IMR-90 (cell line): ENCODE data around the gene FAM83G. TPM values are rescaled to one million over a fixed set of nuclear protein-coding genes. Genes with fewer than 3 reads are reported as not detected.

Experiments used
- ATAC-seq: fragments of 200-7000 bp; cut with Tn5 transposase; 2 replicates; pipeline ENCODE4 v1.9.1; 2020; ENCODE audit warnings: low read depth, mild to moderate bottlenecking, moderate library complexity
- BruUV-seq: library from RNA; stranded (reverse); fragments of 400-500 nt; replicated peaks from 2 replicates; lab custom pipeline; 2021; lab: Mats Ljungman, UMichigan
- CTCF ChIA-PET: fragments of 300-600 bp; formaldehyde crosslinking; extraction: SDS; loops from one replicate; lab custom pipeline; 2021; ENCODE audit warnings: antibody characterized with exemption; lab: Yijun Ruan, JAX
- POLR2A ChIA-PET: fragments of 300-600 bp; sonication (Branson Sonifier 250); formaldehyde crosslinking; loops from one replicate; lab custom pipeline; 2022; ENCODE audit warnings: antibody characterized with exemption; ENCODE audit not compliant: unreplicated experiment; lab: Charles Lee
- DNase-seq: peaks from one replicate; pipeline ENCODE4 v3.0.0; 2013
- H2AFZ ChIP-seq: replicated peaks from 2 replicates; pipeline ENCODE3; 2013; ENCODE audit warnings: low read length, mild to moderate bottlenecking; ENCODE audit not compliant: poor library complexity
- H2AK5ac ChIP-seq: 2 replicates; pipeline ENCODE4 v1.6.1; 2013; ENCODE audit warnings: low read depth, low read length, inconsistent platforms
- H2AK9ac ChIP-seq: replicated peaks from 2 replicates; pipeline ENCODE3; 2013; ENCODE audit warnings: mild to moderate bottlenecking, low read depth, low read length, moderate library complexity; ENCODE audit not compliant: poor library complexity
- H2BK120ac ChIP-seq: 2 replicates; pipeline ENCODE4 v1.6.1; 2013; ENCODE audit warnings: low read depth, low read length, inconsistent platforms
- H2BK15ac ChIP-seq: 3 replicates; pipeline ENCODE4 v1.6.1; 2013; ENCODE audit warnings: low read depth, low read length, inconsistent platforms
- H2BK20ac ChIP-seq: 2 replicates; pipeline ENCODE4 v1.6.1; 2013; ENCODE audit warnings: low read depth, mild to moderate bottlenecking, inconsistent platforms, low read length, moderate library complexity
- H2BK5ac ChIP-seq: 2 replicates; pipeline ENCODE4 v1.6.1; 2013; ENCODE audit warnings: mild to moderate bottlenecking, low read depth, low read length, inconsistent platforms; ENCODE audit not compliant: poor library complexity, severe bottlenecking
- H3K14ac ChIP-seq: replicated peaks from 2 replicates; pipeline ENCODE4 v1.6.1; 2013; ENCODE audit warnings: low read depth, low read length, inconsistent platforms
- H3K18ac ChIP-seq: 2 replicates; pipeline ENCODE4 v1.6.1; 2013; ENCODE audit warnings: low read depth, low read length, control low read depth
- H3K23ac ChIP-seq: 2 replicates; pipeline ENCODE4 v1.6.1; 2013; ENCODE audit warnings: low read depth, low read length, inconsistent platforms
- H3K27ac ChIP-seq: 2 replicates; pipeline ENCODE4 v1.5.1; 2013; ENCODE audit warnings: mild to moderate bottlenecking, control low read depth, low read length; ENCODE audit not compliant: insufficient read depth
- H3K27me3 ChIP-seq: 2 replicates; pipeline ENCODE4 v1.6.1; 2013; ENCODE audit warnings: low read length; ENCODE audit not compliant: control insufficient read depth, insufficient read depth
- H3K36me3 ChIP-seq: 2 replicates; pipeline ENCODE4 v1.6.1; 2013; ENCODE audit warnings: low read length, mixed read lengths; ENCODE audit not compliant: control insufficient read depth, insufficient read depth
- H3K4ac ChIP-seq: 2 replicates; pipeline ENCODE4 v1.6.1; 2013; ENCODE audit warnings: low read depth, low read length, inconsistent platforms
- H3K4me1 ChIP-seq: 2 replicates; pipeline ENCODE4 v1.6.1; 2013; ENCODE audit warnings: low read length, mixed read lengths; ENCODE audit not compliant: control insufficient read depth, insufficient read depth
- H3K4me2 ChIP-seq: 2 replicates; pipeline ENCODE4 v1.6.1; 2013; ENCODE audit warnings: low read depth, mild to moderate bottlenecking, control low read depth, low read length, moderate library complexity
- H3K4me3 ChIP-seq: 2 replicates; pipeline ENCODE4 v1.5.1; 2013; ENCODE audit warnings: low read depth, mild to moderate bottlenecking, control low read depth, low read length, moderate library complexity; ENCODE audit not compliant: insufficient read depth
- H3K56ac ChIP-seq: 2 replicates; pipeline ENCODE4 v1.6.1; 2013; ENCODE audit warnings: low read length, inconsistent platforms; ENCODE audit not compliant: insufficient read depth; ENCODE audit errors: extremely low read depth
- H3K79me1 ChIP-seq, 2 experiments: 2 replicates each; pipeline ENCODE4 v1.6.1; 2013; ENCODE audit warnings: low read length in 2 of 2, inconsistent platforms in 1 of 2, low read depth in 1 of 2
- H3K9ac ChIP-seq: 2 replicates; pipeline ENCODE4 v1.6.1; 2013; ENCODE audit warnings: low read depth, low read length, control low read depth
- H3K9me1 ChIP-seq: 2 replicates; pipeline ENCODE4 v1.6.1; 2013; ENCODE audit warnings: low read length, inconsistent platforms; ENCODE audit not compliant: insufficient read depth
- H3K9me3 ChIP-seq: 2 replicates; pipeline ENCODE4 v1.6.1; 2013; ENCODE audit warnings: low read length; ENCODE audit not compliant: control insufficient read depth, insufficient read depth
- H4K20me1 ChIP-seq: 2 replicates; pipeline ENCODE4 v1.6.1; 2013; ENCODE audit warnings: low read length, inconsistent platforms; ENCODE audit not compliant: insufficient read depth
- H4K5ac ChIP-seq: 2 replicates; pipeline ENCODE4 v1.6.1; 2013; ENCODE audit warnings: mild to moderate bottlenecking, low read depth, low read length, control low read depth
- H4K8ac ChIP-seq, 2 experiments: 2 replicates each; pipeline ENCODE4 v1.6.1; 2013; ENCODE audit warnings: low read depth in 2 of 2, low read length in 2 of 2, control low read depth in 1 of 2, inconsistent platforms in 1 of 2
- H4K91ac ChIP-seq: 2 replicates; pipeline ENCODE4 v1.6.1; 2013; ENCODE audit warnings: low read depth, low read length, inconsistent platforms; ENCODE audit not compliant: insufficient read depth
- BHLHE40 ChIP-seq: fragments of 150-350 bp; IDR thresholded peaks from 2 replicates; pipeline ENCODE4 v1.6.1; 2016; ENCODE audit warnings: mild to moderate bottlenecking, low read depth, low read length
- CEBPB ChIP-seq: IDR thresholded peaks from 2 replicates; pipeline ENCODE4 v1.6.1; 2012; ENCODE audit warnings: low read depth, low read length, improper control_type of control experiment
- CHD1 ChIP-seq: IDR thresholded peaks from 2 replicates; pipeline ENCODE4 v1.6.1; 2012; ENCODE audit warnings: low read depth, low read length, improper control_type of control experiment
- CTCF ChIP-seq: conservative IDR thresholded peaks from 2 replicates; pipeline ENCODE4 v1.5.1; 2012; ENCODE audit warnings: mild to moderate bottlenecking, low read depth, low read length, improper control_type of control experiment
- ELK1 ChIP-seq: fragments of 150-350 bp; IDR thresholded peaks from 2 replicates; pipeline ENCODE4 v1.6.1; 2016; ENCODE audit warnings: low read depth, mild to moderate bottlenecking, low read length, moderate library complexity, borderline replicate concordance
- FOS ChIP-seq: fragments of 150-350 bp; IDR thresholded peaks from 2 replicates; pipeline ENCODE4 v1.6.1; 2016; ENCODE audit warnings: low read depth, low read length
- MAFK ChIP-seq: IDR thresholded peaks from 2 replicates; pipeline ENCODE4 v1.6.1; 2012; ENCODE audit warnings: low read depth, low read length, improper control_type of control experiment
- MAZ ChIP-seq: IDR thresholded peaks from 2 replicates; pipeline ENCODE4 v1.6.1; 2012; ENCODE audit warnings: low read depth, mild to moderate bottlenecking, low read length, improper control_type of control experiment, moderate library complexity, borderline replicate concordance
- MXI1 ChIP-seq: IDR thresholded peaks from 2 replicates; pipeline ENCODE4 v1.6.1; 2012; ENCODE audit warnings: low read depth, mild to moderate bottlenecking, low read length, moderate library complexity, borderline replicate concordance
- NFE2L2 ChIP-seq: fragments of 150-350 bp; IDR thresholded peaks from 2 replicates; pipeline ENCODE4 v1.6.1; 2016; ENCODE audit warnings: low read depth, mild to moderate bottlenecking, low read length
- POLR2A ChIP-seq: IDR thresholded peaks from 2 replicates; pipeline ENCODE4 v1.6.1; 2012; ENCODE audit warnings: mild to moderate bottlenecking, low read depth, low read length
- RAD21 ChIP-seq: IDR thresholded peaks from 2 replicates; pipeline ENCODE4 v1.6.1; 2012; ENCODE audit warnings: low read length, improper control_type of control experiment
- RCOR1 ChIP-seq: IDR thresholded peaks from 2 replicates; pipeline ENCODE4 v1.6.1; 2012; ENCODE audit warnings: mild to moderate bottlenecking, low read length, improper control_type of control experiment; ENCODE audit not compliant: insufficient replicate concordance
- RFX5 ChIP-seq: IDR thresholded peaks from 2 replicates; pipeline ENCODE4 v1.8.0; 2012; ENCODE audit warnings: low read depth, mild to moderate bottlenecking, low read length, moderate library complexity
- WGBS, 2 experiments: methylation state at CpG; one replicate each; pipeline versions ENCODE4 v1.1.5 to v1.1.7; 2013; ENCODE audit warnings: missing lambda C conversion rate in 2 of 2; ENCODE audit not compliant: insufficient read length in 1 of 2; ENCODE audit errors: extremely low coverage in 2 of 2; 5-methylcytosine and 5-hydroxymethylcytosine counted together
- dilution Hi-C: fragments of 300-500 bp; cut with HindIII; formaldehyde crosslinking; loops from one replicate; pipeline ENCODE4 v1.14.3; 2018; ENCODE audit warnings: low sequenced_read_pairs; ENCODE audit not compliant: unreplicated experiment
- in situ Hi-C: fragments of 300-500 bp; cut with MboI; formaldehyde crosslinking; loops from 3 replicates; pipeline ENCODE4 v1.14.3; 2019; ENCODE audit warnings: low sequenced_read_pairs, inconsistent platforms, mixed read lengths
- intact Hi-C: fragments of 100-400 bp; cut with micrococcal nuclease; formaldehyde crosslinking; loops from 2 replicates; pipeline ENCODE4 v1.10.0; 2022
- polyA plus RNA-seq, 3 experiments: library from polyadenylated mRNA; depleted of rRNA; stranded (reverse); fragments of >200 nt; gene quantifications; 2 replicates each; pipeline ENCODE4 v1.2.3, GENCODE V29; 2012; ENCODE audit warnings: low replicate concordance in 1 of 3
- total RNA-seq: library from RNA; depleted of rRNA; stranded (reverse); fragments of >200 nt; gene quantifications from 2 replicates; pipeline ENCODE4 v1.2.3, GENCODE V29; 2012
- TF ChIP-seq, protein P1 (sequence below): fragments of 150-350 bp; IDR thresholded peaks from 2 replicates; pipeline ENCODE4 v1.6.1; 2017; ENCODE audit warnings: mild to moderate bottlenecking, antibody characterized with exemption, low read length, low read depth

Gene FAM83G
- total and polyA plus RNA-seq, 2 of the 4 experiments (the other 2 are of a cell fraction): 9.5 to 12.6 TPM

DNA sequence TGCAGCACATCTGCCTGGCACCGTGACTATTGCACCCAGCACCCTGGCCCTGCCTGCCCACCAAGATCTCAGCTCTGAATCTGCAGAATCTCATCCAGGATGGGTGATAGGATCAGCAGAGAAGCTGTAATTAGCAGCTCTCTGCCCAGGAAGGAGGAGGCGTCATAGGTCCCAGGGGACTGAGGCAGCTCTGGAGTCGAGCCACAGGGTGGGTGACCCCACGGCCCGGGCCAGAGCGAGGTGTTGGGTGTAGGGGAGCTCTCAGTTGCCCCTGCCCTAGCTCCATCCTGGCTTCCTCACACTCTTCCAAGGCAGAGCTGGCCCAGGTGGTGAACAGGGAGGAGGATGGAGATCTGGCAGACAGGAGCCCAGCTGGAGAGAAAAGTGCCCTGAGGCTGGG lies 18.2 kb upstream of the FAM83G start:
- no peaks in the 10 kb centered on the region; the same call in 1 of the 2 replicates for H3K27me3 ChIP-seq
- H2BK5ac ChIP-seq: no peak overlapping the region
- no peak overlapping the region for H2BK20ac ChIP-seq
- no peak overlapping the region for H3K18ac ChIP-seq
- H3K4me1 ChIP-seq: no peaks in the 10 kb centered on the region
- no peak overlapping the region for H2AK9ac ChIP-seq
- in situ Hi-C loops: no loop called here
- BruUV-seq: no TSS peak
- H3K36me3 ChIP-seq: no peaks in the 10 kb centered on the region
- dilution Hi-C loops: no loop called here
- H4K5ac ChIP-seq: no peak overlapping the region
- no peak overlapping the region for H3K56ac ChIP-seq
- POLR2A ChIA-PET: no interaction called here
- WGBS, 2 experiments: no CpG with 5 or more reads among the region's 6 CpGs
- peaks cover 5% of the 10 kb centered on the region; the same call in 1 of the 2 replicates for H3K9me1 ChIP-seq
- H4K91ac ChIP-seq: no peak overlapping the region
- H3K9ac ChIP-seq: no peak overlapping the region
- H3K4me2 ChIP-seq: no peak overlapping the region
- no peak overlapping the region for H3K4ac ChIP-seq
- no peak for DNase-seq
- H3K4me3 ChIP-seq: no peak overlapping the region
- no peak overlapping the region for H3K27ac ChIP-seq
- no peak overlapping the region for H2BK120ac ChIP-seq
- no peak overlapping the region for H2BK15ac ChIP-seq
- CTCF ChIA-PET: no interaction called here
- TF ChIP-seq RAD21 (no peak), CTCF (no peak), CEBPB (no peak), BHLHE40 (no peak), CHD1 (no peak), MAFK (no peak), RCOR1 (no peak), RFX5 (no peak), MXI1 (no peak), ELK1 (no peak), NFE2L2 (no peak), FOS (no peak), POLR2A (no peak), MAZ (no peak)
- TF ChIP-seq, protein P1, sequence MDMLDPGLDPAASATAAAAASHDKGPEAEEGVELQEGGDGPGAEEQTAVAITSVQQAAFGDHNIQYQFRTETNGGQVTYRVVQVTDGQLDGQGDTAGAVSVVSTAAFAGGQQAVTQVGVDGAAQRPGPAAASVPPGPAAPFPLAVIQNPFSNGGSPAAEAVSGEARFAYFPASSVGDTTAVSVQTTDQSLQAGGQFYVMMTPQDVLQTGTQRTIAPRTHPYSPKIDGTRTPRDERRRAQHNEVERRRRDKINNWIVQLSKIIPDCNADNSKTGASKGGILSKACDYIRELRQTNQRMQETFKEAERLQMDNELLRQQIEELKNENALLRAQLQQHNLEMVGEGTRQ: no peak
- no peaks in the 10 kb centered on the region for H3K9me3 ChIP-seq
- H2AFZ ChIP-seq: no peak overlapping the region
- H4K8ac ChIP-seq: no peak overlapping the region
- no peak for ATAC-seq
- H4K20me1 ChIP-seq: no peaks in the 10 kb centered on the region
- no peak overlapping the region for H3K14ac ChIP-seq
- no peak overlapping the region for H2AK5ac ChIP-seq
- intact Hi-C loops: no loop called here
- H3K79me1 ChIP-seq: no peaks in the 10 kb centered on the region
- H3K23ac ChIP-seq: no peak overlapping the region
